Heart left ventricle (tissue), 16 donors: ENCODE measurements around the gene VMP1. TPM values are rescaled to one million over a fixed set of nuclear protein-coding genes. Genes with fewer than 3 reads are reported as not detected.
A peak's percentile ranks its signal among the peaks of the same experiment; 100 is the strongest.

Source experiments
- ATAC-seq, 4 donors: fragments of 200-7000 bp; cut with Tn5 transposase; one replicate each; pipeline ENCODE4 v1.9.1; 2020 to 2022; ENCODE audit warnings: moderate library complexity in 4 of 4, mild to moderate bottlenecking in 3 of 4, moderate number of reproducible peaks in 1 of 4
- DNase-seq, 5 donors: peaks; one replicate each; pipeline ENCODE4 v3.0.0-alpha.2; 2020
- H3K27ac ChIP-seq, 12 donors: fragments of 200-600 bp; sonication (generic) in 4 of 12; one replicate each; pipeline versions ENCODE4 v1.5.0 to v1.8.0; 2016 to 2022; ENCODE audit warnings: mild to moderate bottlenecking in 2 of 12
- H3K27me3 ChIP-seq, 9 donors: fragments of 200-600 bp; sonication (generic) in 2 of 9; one replicate each; pipeline versions ENCODE4 v1.5.1 to v1.8.0; 2016 to 2022; ENCODE audit warnings: mild to moderate bottlenecking in 3 of 9
- H3K36me3 ChIP-seq, 9 donors: fragments of 200-600 bp; sonication (generic) in 2 of 9; one replicate each; pipeline versions ENCODE4 v1.5.0 to v1.8.0; 2018 to 2022; ENCODE audit warnings: mild to moderate bottlenecking in 2 of 9
- H3K4me1 ChIP-seq, 12 donors: fragments of 200-600 bp; sonication (generic) in 4 of 12; one replicate each; pipeline versions ENCODE4 v1.5.0 to v1.8.0; 2016 to 2022; ENCODE audit warnings: mild to moderate bottlenecking in 3 of 12
- H3K4me3 ChIP-seq, 12 donors: fragments of 200-600 bp; sonication (generic) in 4 of 12; one replicate each; pipeline versions ENCODE4 v1.5.0 to v1.8.0; 2017 to 2022; ENCODE audit warnings: mild to moderate bottlenecking in 9 of 12, moderate library complexity in 4 of 12
- H3K9me3 ChIP-seq, 12 donors: fragments of 200-600 bp; sonication (generic) in 4 of 12; one replicate each; pipeline versions ENCODE4 v1.5.0 to v1.8.0; 2016 to 2022; ENCODE audit warnings: mild to moderate bottlenecking in 1 of 12
- POLR2A ChIP-seq, 2 donors: fragments of 450-650 bp; IDR thresholded peaks; one replicate each; pipeline ENCODE4 v1.6.1; 2017; ENCODE audit warnings: antibody characterized with exemption in 2 of 2, mild to moderate bottlenecking in 2 of 2, moderate library complexity in 2 of 2
- WGBS, 4 donors: extraction: QIAGEN DNeasy Blood & Tissue Kit in 2 of 4; methylation state at CpG; one replicate each; pipeline versions ENCODE4 v1.1.5 to v1.1.7; 2013 to 2018; 5-methylcytosine and 5-hydroxymethylcytosine counted together
- intact Hi-C, 10 donors: fragments of 100-400 bp; cut with DNase I; formaldehyde crosslinking; loops; one replicate each; pipeline versions ENCODE4 v1.11.1 to v1.14.2; 2022
- long read RNA-seq, 3 donors: library from polyadenylated mRNA; unstranded; transcript quantifications; one replicate each; pipeline ENCODE4 v2.0.0, GENCODE V29; 2020 to 2021
- polyA plus RNA-seq, 2 donors: library from polyadenylated mRNA; stranded (reverse); fragments of 200-250 nt; gene quantifications; one replicate each; pipeline ENCODE4 v1.2.3, GENCODE V29; 2013
- total RNA-seq, 9 donors: library from RNA; depleted of rRNA in 2 of 9; stranded (reverse); fragments of >200 nt in 2 of 9; fragmentation: NEBNext Ultra II Directional in 3 of 9; extraction: Animal tissue kit (Norgen Biotek cat#: 25700) in 3 of 9; gene quantifications; one replicate each; pipeline versions ENCODE4 v1.1.0 to v1.2.4, GENCODE V29; 2016 to 2023
- TF ChIP-seq, protein P1 (sequence below), 12 donors: fragments of 200-600 bp; sonication (generic) in 4 of 12; IDR thresholded peaks; one replicate each; pipeline versions ENCODE4 v1.5.0 to v1.8.0; 2018 to 2022; ENCODE audit warnings: antibody characterized with exemption in 12 of 12, mild to moderate bottlenecking in 5 of 12
- donor health status: ischemic (EF 13 %, LVEDD 7.1; RV severe dilation, severe dysfunction).
- donor health status: healthy with polysubstance abuse.
- donor health status: DM: no; HTN: yes; CAD: no.
- donor health status: DM: no; HTN: no; CAD: no.
- donor health status: ischemic (EF 25% LVEDD 6.9; RV normal size, moderate dysfunction).
- donor health status: ischemic (EF 25% LVEDD 5.7; RV mildly dilated, moderate dysfunction).
- donor health status: healthy.
- donor health status: DM: yes; HTN: yes; CAD: no.
- donor health status: ischemic (EF 35%, LVEDD 5.7; RV mildly dilated, moderate dysfunction).
- donor health status: nonischemic (EF 11% LVEDD 7.7; RV severe dilation, severe dysfunction).
- donor health status: DM: yes; HTN: yes; CAD: no.
- donor health status: PGD.
- donor health status: ischemic (EF 29% LVEDD 5.4; RV normal size, mild dysfunction).
- donor health status: nonischemic (EF 23%, LVEDD 6.1; RV moderate dilation, normal function).

VMP1 gene
- 100 to 1,000 TPM in 1 of 9 donors, 10 to 100 TPM in 8; 36.1 to 181 (median 50.1) TPM for total RNA-seq
- polyA plus RNA-seq, result 10 to 100 TPM; 19.3 to 54.6 TPM
- long read RNA-seq, donor 1, transcript VMP1-201 (12 exons, 2,712 nt), result major isoform, 35 of 42 reads
- long read RNA-seq, donor 1, partial matches to known transcripts, result 2 of 42 reads
- long read RNA-seq, donor 1, other reads (novel, unspliced or antisense), result 5 of 42 reads
- long read RNA-seq, donor 2, full-length matches to known transcripts, result 182 of 221 reads
- long read RNA-seq, donor 2, partial matches to known transcripts, result 6 of 221 reads
- long read RNA-seq, donor 2, other reads (novel, unspliced or antisense), result 33 of 221 reads
- long read RNA-seq, donor 3, transcript VMP1-201 (12 exons, 2,712 nt), result major isoform, 41 of 56 reads
- long read RNA-seq, donor 3, partial matches to known transcripts, result 6 of 56 reads
- long read RNA-seq, donor 3, other reads (novel, unspliced or antisense), result 9 of 56 reads

DNA sequence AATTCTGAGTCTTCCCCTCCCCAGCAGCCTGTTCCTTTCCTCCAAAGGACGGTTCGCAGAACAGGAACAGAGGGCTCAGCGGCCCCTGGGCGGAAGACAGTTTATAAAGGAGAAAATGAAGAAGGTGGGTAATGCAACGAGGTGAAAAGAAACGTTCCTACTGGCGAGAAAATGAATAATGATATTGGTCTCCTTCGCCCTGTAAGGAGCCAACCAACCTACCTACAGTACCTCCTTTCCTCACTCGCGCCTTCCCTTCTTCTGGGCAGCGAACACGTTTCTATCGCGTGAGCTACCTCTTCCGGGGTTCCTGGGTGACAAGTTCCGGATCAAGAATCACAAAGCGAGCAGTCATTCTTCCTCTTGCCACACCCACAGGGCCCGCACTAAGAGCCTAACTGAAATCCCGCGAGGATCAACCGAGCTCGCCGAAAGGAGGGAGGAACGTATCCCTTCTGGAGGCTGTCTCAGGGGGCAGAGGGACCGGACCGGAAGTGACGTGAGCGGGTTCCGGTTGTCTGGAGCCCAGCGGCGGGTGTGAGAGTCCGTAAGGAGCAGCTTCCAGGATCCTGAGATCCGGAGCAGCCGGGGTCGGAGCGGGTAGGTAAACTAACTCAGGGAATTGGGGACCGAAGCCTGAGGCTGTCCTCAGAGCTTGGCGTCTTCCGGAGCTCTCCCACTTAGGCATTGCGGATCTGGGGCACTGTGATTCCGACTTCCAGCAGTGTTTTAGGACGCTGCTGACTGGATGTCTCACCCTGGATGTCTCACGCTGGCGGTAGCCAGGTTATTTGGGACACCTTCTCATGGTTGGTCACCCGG, at the start of gene VMP1, which contains the start of gene PTRH2:
Gene VMP1, plus strand, starts transcription at position 506 of the 822 bp plus-strand sequence. CDS start 23,793 bp downstream, outside the sequence.
Gene PTRH2, minus strand, starts transcription at position 282 of the 822 bp plus-strand sequence. CDS start 9,452 bp downstream, outside the sequence.
- H3K36me3 ChIP-seq, result peaks cover 0 to 23% (median 3%) of the 10 kb centered on the region in 9 donors
- peak; percentile 63 to 80 for TF ChIP-seq POLR2A (IDR thresholded peaks at IDR 0.05)
- TF ChIP-seq, protein P1, sequence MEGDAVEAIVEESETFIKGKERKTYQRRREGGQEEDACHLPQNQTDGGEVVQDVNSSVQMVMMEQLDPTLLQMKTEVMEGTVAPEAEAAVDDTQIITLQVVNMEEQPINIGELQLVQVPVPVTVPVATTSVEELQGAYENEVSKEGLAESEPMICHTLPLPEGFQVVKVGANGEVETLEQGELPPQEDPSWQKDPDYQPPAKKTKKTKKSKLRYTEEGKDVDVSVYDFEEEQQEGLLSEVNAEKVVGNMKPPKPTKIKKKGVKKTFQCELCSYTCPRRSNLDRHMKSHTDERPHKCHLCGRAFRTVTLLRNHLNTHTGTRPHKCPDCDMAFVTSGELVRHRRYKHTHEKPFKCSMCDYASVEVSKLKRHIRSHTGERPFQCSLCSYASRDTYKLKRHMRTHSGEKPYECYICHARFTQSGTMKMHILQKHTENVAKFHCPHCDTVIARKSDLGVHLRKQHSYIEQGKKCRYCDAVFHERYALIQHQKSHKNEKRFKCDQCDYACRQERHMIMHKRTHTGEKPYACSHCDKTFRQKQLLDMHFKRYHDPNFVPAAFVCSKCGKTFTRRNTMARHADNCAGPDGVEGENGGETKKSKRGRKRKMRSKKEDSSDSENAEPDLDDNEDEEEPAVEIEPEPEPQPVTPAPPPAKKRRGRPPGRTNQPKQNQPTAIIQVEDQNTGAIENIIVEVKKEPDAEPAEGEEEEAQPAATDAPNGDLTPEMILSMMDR (IDR thresholded peaks at IDR 0.05), result no peak
- peak; percentile 97 to 99 (median 98) for DNase-seq
- peak within 1 kb of the TSS; percentile 63 to 96 (median 91) for H3K27ac ChIP-seq
- WGBS, 4 donors, result 0 to 1% (median 0%) methylated on average over 36 to 45 of the region's 45 CpGs
- intact Hi-C loops, result loop anchor here in 1 of 10 donors (5.0 kb wide), 1 partner anchor 90 kb away; the partner anchor contains the start of gene CLTC
- no peaks in the 10 kb centered on the region for H3K27me3 ChIP-seq
- H3K9me3 ChIP-seq, result no peaks in the 10 kb centered on the region
- peak within 1 kb of the TSS; percentile 50 to 93 (median 79) for H3K4me3 ChIP-seq
- peaks cover 4 to 76% (median 30%) of the 10 kb centered on the region in 12 donors for H3K4me1 ChIP-seq
- ATAC-seq, result peak; percentile 99 to 100 (median 99)

DNA sequence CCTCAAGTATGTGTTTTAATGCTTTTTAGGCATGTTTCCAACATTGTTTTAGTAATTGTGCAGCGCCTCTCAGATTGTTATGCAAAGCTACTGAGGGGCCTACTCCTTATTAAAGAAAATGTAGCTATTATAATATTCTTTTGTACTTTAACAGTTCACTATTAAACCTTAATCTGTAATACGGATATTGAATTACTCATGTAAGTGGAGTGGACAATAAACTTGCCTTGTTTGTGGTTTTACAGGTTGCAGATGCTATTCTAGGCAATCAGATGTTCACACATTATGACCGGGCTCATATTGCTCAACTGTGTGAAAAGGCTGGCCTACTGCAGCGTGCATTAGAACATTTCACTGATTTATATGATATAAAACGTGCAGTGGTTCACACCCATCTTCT, 41.2 kb upstream of the VMP1 start:
- ATAC-seq (no peak), DNase-seq (no peak)
- intact Hi-C loops, result loop anchor here in 1 of 10 donors (5.0 kb wide), 1 partner anchor 36 kb away; no protein-coding TSS in a partner anchor
- Histone ChIP-seq H3K4me3 (no peak overlapping the region), H3K27me3 (no peaks in the 10 kb centered on the region), H3K9me3 (no peaks in the 10 kb centered on the region), H3K4me1 (peaks cover 0 to 51% (median 5%) of the 10 kb centered on the region in 12 donors), H3K36me3 (peaks cover 0 to 100% (median 99%) of the 10 kb centered on the region in 9 donors), H3K27ac (no peak overlapping the region)
- TF ChIP-seq, protein P1 (IDR thresholded peaks at IDR 0.05), result no peak
- no peak for TF ChIP-seq POLR2A (IDR thresholded peaks at IDR 0.05)
- WGBS, 4 donors, result 82 to 87% (median 84%) methylated on average over 5 of the region's 5 CpGs

DNA sequence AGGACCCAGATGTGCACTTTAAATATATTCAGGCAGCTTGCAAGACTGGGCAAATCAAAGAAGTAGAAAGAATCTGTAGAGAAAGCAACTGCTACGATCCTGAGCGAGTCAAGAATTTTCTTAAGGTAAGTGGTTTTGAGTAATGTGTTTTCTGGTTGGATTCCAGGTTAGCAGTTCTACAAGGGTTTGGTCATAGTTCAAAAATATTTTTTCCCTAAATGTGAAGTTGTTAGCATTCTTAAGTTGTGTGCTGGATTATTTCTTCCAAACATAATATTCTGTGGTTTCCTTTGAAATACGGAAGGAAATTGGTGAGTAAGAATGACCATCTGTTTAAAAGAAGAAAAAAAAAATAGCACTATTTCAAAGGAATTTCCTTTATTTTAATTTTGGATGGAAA, 38.6 kb upstream of the VMP1 start:
- ATAC-seq (peak in 3 of 4 donors; percentile 11 to 49 (median 39)), DNase-seq (no peak)
- H3K4me3 ChIP-seq, result no peak overlapping the region
- H3K27ac ChIP-seq, result peak overlapping the region in 2 of 12 donors; percentile 48 to 72
- H3K36me3 ChIP-seq, result peaks cover 0 to 100% (median 98%) of the 10 kb centered on the region in 9 donors
- no peaks in the 10 kb centered on the region for H3K27me3 ChIP-seq
- peaks cover 0 to 51% (median 5%) of the 10 kb centered on the region in 12 donors for H3K4me1 ChIP-seq
- 55 to 69% (median 64%) methylated on average over 3 of the region's 3 CpGs for WGBS, 4 donors
- intact Hi-C loops, result loop anchor here in 1 of 10 donors (5.0 kb wide), 1 partner anchor 33 kb away; no protein-coding TSS in a partner anchor
- H3K9me3 ChIP-seq, result no peaks in the 10 kb centered on the region
- TF ChIP-seq, protein P1 (IDR thresholded peaks at IDR 0.05), result no peak
- TF ChIP-seq POLR2A (IDR thresholded peaks at IDR 0.05), result no peak
